SJSA1 (cell line): ENCODE measurements around the gene ADCY7. TPM values are rescaled to one million over a fixed set of nuclear protein-coding genes. Genes with fewer than 3 reads are reported as not detected.

Experiments
- DNase-seq, 2 experiments: peaks; one replicate each; pipeline ENCODE4 v3.0.0-alpha.2; 2015 to 2020; ENCODE audit warnings: low spot score in 2 of 2, low read depth in 1 of 2
- H3K27ac ChIP-seq: fragments of 250-450 bp; sonication (Bioruptor Pico); 2 replicates; pipeline ENCODE4 v1.5.1; 2020; ENCODE audit warnings: mild to moderate bottlenecking, moderate library complexity
- H3K27me3 ChIP-seq: fragments of 250-450 bp; sonication (Bioruptor Pico); replicated peaks from 2 replicates; pipeline ENCODE4 v1.5.1; 2020; ENCODE audit warnings: mild to moderate bottlenecking, moderate library complexity
- H3K36me3 ChIP-seq: fragments of 250-450 bp; sonication (Bioruptor Pico); 2 replicates; pipeline ENCODE4 v1.5.1; 2020; ENCODE audit warnings: mild to moderate bottlenecking
- H3K4me1 ChIP-seq: fragments of 250-450 bp; sonication (Bioruptor Pico); replicated peaks from 2 replicates; pipeline ENCODE4 v1.6.1; 2021; ENCODE audit warnings: mild to moderate bottlenecking
- H3K4me3 ChIP-seq: fragments of 250-450 bp; sonication (Bioruptor Pico); 2 replicates; pipeline ENCODE4 v1.5.1; 2020; ENCODE audit warnings: mild to moderate bottlenecking
- H3K9me3 ChIP-seq: fragments of 250-450 bp; sonication (Bioruptor Pico); replicated peaks from 2 replicates; pipeline ENCODE4 v1.5.1; 2020; ENCODE audit warnings: mild to moderate bottlenecking
- total RNA-seq: library from RNA; depleted of rRNA; stranded (reverse); fragments of >200 nt; shearing (Covaris generic); gene quantifications from 2 replicates; pipeline ENCODE4 v1.2.3, GENCODE V29; 2014; rRNA removed

Gene ADCY7
- total RNA-seq, 1 experiment from 2014 or later: 103 TPM

DNA sequence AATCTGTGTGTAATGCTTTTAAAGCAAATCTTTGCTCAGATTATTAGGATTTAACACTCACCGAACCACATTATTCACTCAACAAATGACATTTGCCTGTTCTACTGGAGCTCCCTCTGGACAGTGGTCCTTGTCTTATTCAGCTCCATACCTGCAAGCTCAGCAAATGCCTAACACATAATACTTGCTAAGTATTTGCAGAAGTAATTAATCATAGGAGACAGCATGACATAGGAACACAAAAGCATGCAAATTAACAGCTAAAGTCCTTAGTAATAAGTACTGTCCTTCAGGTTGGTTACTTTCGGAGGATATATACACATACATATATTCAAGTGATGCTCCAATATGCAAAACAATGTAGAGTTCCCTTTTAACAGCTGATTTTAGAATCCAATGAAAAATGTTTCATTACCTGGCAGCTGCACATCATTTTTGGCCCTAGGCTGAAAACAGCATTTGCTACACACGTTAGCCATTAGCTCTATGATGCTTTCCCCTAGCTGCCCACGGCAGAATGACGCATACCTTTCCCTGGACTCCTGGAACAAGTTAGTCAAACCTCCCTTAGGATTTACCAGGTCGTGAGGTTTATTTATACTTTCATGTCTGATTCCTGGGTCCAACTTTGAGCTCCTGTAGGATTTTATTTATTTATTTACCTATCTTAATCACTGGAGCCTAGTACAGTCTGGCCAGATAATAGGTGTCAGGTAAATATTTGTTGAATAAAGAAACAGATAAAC lies 93.9 kb downstream of the ADCY7 start:
- H3K27me3 ChIP-seq: no peaks in the 10 kb centered on the region
- no peak for DNase-seq
- H3K4me3 ChIP-seq: no peak overlapping the region
- no peaks in the 10 kb centered on the region for H3K9me3 ChIP-seq
- H3K36me3 ChIP-seq: peaks cover 78% of the 10 kb centered on the region
- no peak overlapping the region for H3K27ac ChIP-seq
- no peaks in the 10 kb centered on the region for H3K4me1 ChIP-seq

DNA sequence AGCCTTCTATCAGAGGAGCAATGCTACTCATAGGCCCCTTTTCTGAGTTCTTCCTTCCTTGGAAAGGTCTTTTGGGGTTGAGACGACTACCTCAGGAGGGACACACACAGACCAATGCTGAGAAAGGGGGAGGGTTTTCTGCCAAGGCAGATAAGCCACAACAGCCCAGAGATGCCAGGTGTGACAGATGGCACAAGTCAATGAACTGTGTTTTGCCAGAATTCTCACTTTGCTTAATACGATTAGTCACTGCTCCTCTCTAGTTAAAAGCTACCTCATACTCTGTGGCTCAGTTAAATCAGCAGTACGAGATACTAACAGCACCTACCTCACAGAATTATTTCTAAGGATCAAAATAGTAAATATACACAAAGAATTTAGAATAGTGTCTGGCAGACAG lies 94.4 kb downstream of the ADCY7 start:
- no peak for DNase-seq
- no peak overlapping the region for H3K4me3 ChIP-seq
- H3K9me3 ChIP-seq: no peaks in the 10 kb centered on the region
- no peaks in the 10 kb centered on the region for H3K27me3 ChIP-seq
- H3K27ac ChIP-seq: no peak overlapping the region
- H3K36me3 ChIP-seq: peaks cover 81% of the 10 kb centered on the region
- no peaks in the 10 kb centered on the region for H3K4me1 ChIP-seq

DNA sequence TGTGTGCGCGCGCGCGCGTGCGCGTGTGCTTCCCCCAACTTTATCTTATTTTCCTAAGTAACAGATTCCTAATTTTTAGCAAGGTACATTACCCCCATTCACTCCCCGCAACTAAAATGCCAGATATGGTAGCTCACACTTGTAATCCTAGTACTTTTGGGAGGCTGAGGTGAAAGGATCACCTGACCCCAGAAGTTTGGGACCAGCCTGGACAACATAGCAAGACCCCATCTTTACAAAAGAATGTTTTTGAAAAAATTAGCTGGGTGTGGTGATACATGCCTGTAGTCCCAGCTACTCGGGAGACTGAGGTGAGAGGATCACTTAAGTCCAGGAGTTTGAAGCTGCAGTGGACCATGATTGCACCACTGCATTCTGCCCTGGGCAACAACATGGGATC lies 97.3 kb downstream of the ADCY7 start:
- no peak for DNase-seq
- Histone ChIP-seq H3K4me1 (peaks cover 8% of the 10 kb centered on the region), H3K36me3 (peaks cover 93% of the 10 kb centered on the region), H3K27ac (no peak overlapping the region), H3K27me3 (no peaks in the 10 kb centered on the region), H3K9me3 (no peaks in the 10 kb centered on the region), H3K4me3 (no peak overlapping the region)

DNA sequence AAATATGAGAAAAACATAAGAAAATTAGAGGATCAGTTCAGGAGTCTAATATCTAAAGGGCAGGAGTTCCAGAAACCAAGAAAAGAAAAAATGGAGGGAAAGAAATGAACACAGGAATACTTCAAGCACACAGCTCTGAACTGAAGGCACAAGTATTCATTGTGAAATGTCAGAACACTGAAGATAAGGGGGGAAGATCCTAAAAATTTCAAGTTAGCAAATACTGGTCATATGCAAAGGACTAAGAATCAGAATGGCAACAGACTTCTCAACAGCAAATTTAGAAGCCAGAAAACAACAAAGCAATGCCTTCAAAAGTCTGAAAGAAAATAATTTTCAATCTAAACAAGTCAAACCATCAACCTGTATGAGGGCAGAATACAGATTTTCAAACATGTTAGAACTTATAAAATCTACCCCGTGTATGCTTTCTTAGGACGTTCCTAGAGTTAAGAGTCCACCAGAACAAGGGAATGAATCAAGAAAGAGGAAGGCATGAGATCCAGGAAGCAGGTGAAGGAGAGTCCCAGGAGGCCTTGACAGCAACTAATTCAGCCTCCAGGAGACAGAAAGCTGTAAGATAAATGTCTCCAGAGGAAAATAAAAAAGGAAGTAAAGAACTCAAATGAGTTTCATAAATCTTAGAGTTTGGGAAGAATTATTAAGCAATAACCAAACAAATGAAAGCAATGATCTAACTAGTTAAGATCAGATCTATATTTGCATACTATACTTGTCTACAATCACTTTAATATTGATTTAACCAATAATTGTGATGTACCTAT lies 99.6 kb downstream of the ADCY7 start:
- Histone ChIP-seq H3K4me3 (no peak overlapping the region), H3K27me3 (no peaks in the 10 kb centered on the region), H3K27ac (no peak overlapping the region), H3K36me3 (peaks cover 71% of the 10 kb centered on the region), H3K9me3 (no peaks in the 10 kb centered on the region), H3K4me1 (peaks cover 13% of the 10 kb centered on the region)
- DNase-seq: no peak

Other genes with a start within 250 kb of the ADCY7 start
- gene CNEP1R1, start 241.3 kb upstream of the ADCY7 start, total RNA-seq: 29.7 and 40.3 TPM in 2 replicates
- 41.9 and 45.1 TPM in 2 replicates for gene HEATR3, start 200.6 kb upstream of the ADCY7 start, total RNA-seq
- gene TENT4B, start 113.2 kb upstream of the ADCY7 start, total RNA-seq: 10.5 and 14.5 TPM in 2 replicates
- gene BRD7, start 102.4 kb downstream of the ADCY7 start, total RNA-seq: 74.5 and 125 TPM in 2 replicates